AG09309 (cell line): ENCODE measurements around the gene GGN.
A peak's percentile ranks its signal among the peaks of the same experiment; 100 is the strongest.
"Not testable (repeated sequence)": the region's sequence is repeated elsewhere in the genome, so short reads cannot be mapped to it uniquely, and the experiment has no call there.

ENCODE experiments used
- DNase-seq: peaks from one replicate; pipeline ENCODE4 v3.0.0-alpha.2; 2010; ENCODE audit warnings: low read depth
- H3K4me3 ChIP-seq: 2 replicates; pipeline ENCODE4 v1.5.1; 2011; ENCODE audit warnings: mild to moderate bottlenecking, low read depth, low read length, moderate library complexity; ENCODE audit not compliant: control insufficient read depth
- CTCF ChIP-seq: IDR thresholded peaks from 2 replicates; pipeline ENCODE4 v1.5.1; 2011; ENCODE audit warnings: mild to moderate bottlenecking, low read depth, low read length, inconsistent platforms; ENCODE audit not compliant: insufficient read depth, control insufficient read depth; ENCODE audit errors: missing control alignments

Gene GGN

GRCh38 chr19:38374332-38375097 lies 13.3 kb downstream of the GGN start, which contains the start of gene PSMD8:
PSMD8 (plus strand) TSS chr19:38374571; CDS start chr19:38374602, 31 bp downstream.
- H3K4me3 ChIP-seq: peak within 1 kb of the TSS; percentile 99
- peak; percentile 22 for TF ChIP-seq CTCF
- DNase-seq: peak; percentile 92

- peak overlapping the region; percentile 99 for H3K4me3 ChIP-seq
- DNase-seq: no peak
- TF ChIP-seq CTCF: no peak
Measured at GRCh38 chr19:38373907-38374331, 13.9 kb downstream of the GGN start.

- H3K4me3 ChIP-seq: no peak overlapping the region
- TF ChIP-seq CTCF: no peak
- no peak for DNase-seq
Measured at GRCh38 chr19:38371081-38371480, 16.8 kb downstream of the GGN start.

GRCh38 chr19:38370299-38370698 lies 17.5 kb downstream of the GGN start:
- no peak for TF ChIP-seq CTCF
- no peak for DNase-seq
- no peak overlapping the region for H3K4me3 ChIP-seq

- no peak overlapping the region for H3K4me3 ChIP-seq
- TF ChIP-seq CTCF: no peak
- DNase-seq: no peak
Measured at GRCh38 chr19:38369584-38369983, 18.2 kb downstream of the GGN start.

GRCh38 chr19:38367041-38367440 lies 20.8 kb downstream of the GGN start:
- DNase-seq: no peak
- TF ChIP-seq CTCF: no peak
- H3K4me3 ChIP-seq: no peak overlapping the region

GRCh38 chr19:38362946-38363688 lies 24.7 kb downstream of the GGN start:
- peak overlapping the region; percentile 70; the same call in 1 of the 2 replicates for H3K4me3 ChIP-seq
- not testable (repeated sequence) for DNase-seq
